ENCODE results near the gene FNTB. TPM values are rescaled to one million over a fixed set of nuclear protein-coding genes. Genes with fewer than 3 reads are reported as not detected.

FNTB gene
- total RNA-seq, 4 donors from 2014 or later: 8.3 to 14.5 (median 11.5) TPM

DNA sequence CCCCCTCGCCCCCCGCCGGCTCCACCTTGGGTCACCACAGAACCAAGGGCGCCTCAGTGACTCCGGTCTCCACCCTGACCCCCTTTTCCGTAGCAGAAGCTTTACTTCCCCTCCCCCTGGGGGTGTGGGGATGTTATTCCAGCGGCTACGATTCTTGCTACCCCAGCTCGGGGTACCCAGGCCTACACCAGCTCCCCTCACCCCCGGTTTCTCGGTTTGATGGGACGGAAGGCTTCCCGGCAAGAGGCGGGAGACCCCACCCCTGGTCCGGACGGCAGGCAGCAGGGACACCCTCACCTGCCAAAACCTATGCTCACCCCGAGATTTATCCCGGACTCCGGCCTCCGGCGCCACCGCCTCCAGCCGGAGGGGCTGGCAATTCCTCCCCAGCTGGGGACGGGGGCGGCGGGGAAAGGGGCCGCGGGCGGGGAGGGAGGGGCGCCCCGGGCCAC, 15.2 kb upstream of the FNTB start:
- TF ChIP-seq, protein P1, sequence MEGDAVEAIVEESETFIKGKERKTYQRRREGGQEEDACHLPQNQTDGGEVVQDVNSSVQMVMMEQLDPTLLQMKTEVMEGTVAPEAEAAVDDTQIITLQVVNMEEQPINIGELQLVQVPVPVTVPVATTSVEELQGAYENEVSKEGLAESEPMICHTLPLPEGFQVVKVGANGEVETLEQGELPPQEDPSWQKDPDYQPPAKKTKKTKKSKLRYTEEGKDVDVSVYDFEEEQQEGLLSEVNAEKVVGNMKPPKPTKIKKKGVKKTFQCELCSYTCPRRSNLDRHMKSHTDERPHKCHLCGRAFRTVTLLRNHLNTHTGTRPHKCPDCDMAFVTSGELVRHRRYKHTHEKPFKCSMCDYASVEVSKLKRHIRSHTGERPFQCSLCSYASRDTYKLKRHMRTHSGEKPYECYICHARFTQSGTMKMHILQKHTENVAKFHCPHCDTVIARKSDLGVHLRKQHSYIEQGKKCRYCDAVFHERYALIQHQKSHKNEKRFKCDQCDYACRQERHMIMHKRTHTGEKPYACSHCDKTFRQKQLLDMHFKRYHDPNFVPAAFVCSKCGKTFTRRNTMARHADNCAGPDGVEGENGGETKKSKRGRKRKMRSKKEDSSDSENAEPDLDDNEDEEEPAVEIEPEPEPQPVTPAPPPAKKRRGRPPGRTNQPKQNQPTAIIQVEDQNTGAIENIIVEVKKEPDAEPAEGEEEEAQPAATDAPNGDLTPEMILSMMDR (IDR thresholded peaks at IDR 0.05; ENCODE audit: low read depth): no peak

DNA sequence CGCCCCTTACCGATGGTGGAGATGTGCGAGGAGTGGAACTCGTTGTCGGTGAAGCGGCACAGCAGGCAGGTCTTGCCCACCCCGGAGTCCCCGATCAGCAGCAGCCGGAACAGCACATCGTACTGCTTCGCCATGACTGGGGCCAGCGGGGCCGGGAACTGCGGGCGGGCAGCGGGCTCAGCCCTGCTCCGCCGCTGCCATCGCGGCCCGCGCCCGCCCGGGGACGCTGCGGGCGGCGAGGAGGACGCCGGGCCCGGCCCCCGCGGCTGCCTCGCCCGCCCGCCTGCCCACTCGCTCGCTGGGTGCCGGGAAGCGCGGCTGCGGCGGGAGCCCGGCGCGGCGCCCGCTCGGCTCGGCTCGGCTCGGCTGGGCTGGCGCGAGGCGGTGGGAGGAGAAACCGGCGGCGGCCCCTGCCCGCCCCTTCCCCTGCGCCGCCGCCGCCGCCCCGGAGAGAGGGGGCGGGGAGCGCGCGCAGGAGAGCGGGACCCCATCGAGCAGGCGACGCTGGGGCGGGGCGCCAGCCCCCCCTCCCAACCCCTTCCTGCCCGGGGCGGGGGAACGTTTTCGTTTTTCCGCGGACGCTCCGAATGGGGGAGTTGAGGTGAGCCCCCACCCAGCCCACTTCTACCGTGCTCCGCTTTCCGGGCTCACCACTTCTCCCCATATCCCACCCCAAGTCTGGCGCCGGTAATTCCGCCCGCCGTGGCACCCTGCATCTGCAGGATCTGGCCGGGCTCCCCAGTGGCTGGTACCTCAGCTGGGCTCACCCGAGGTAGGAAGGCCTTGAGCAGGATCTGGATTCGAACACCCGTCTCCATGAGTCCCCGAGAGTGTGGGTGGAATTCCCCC, 14.5 kb upstream of the FNTB start, which contains the start of gene RAB15:
Gene RAB15 (minus strand): TSS at position 394 of the 849 bp plus-strand sequence. CDS start 260 bp downstream, at position 134.
- TF ChIP-seq, protein P1 (IDR thresholded peaks at IDR 0.05; ENCODE audit: low read depth): no peak

DNA sequence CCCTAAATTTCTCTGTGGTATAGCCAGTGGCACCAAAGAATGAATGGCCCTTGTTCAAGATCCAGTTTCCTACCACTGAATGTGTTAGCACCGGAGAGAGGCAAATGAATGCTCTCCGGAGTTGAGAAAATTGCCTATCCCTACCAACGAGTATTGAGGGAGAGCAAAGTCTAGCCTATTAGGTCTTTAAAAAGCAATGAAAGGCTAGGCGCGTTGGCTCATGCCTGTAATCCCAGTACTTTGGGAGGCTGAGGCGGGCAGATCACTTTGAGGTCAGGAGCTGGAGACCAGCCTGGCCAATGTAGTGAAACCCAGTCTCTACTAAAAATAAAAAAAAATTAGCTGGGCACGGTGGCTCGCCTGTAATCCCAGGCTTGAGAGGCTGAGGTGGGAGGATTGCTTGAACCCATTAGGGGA, 13.7 kb upstream of the FNTB start:
- TF ChIP-seq, protein P1 (IDR thresholded peaks at IDR 0.05; ENCODE audit: low read depth): no peak

DNA sequence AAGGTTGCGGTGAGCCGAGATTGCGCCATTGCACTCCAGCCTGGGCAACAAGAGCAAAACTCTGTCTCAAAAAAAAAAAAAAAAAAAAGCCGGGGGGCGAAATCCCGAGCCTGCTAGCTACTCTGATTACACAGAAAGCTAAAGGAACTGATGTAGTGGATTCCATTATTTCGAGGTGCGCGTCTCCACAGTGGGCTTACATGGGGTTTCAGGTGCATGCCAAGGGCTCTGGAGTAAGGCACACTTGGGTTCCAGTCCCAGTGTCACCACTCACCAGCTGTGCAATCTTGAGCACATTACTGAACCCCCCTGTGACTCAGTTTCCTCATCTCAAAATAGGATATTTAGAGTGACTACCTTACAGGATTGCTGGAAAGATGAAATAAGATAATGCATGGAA, 12.9 kb upstream of the FNTB start:
- TF ChIP-seq, protein P1 (IDR thresholded peaks at IDR 0.05; ENCODE audit: low read depth): no peak

DNA sequence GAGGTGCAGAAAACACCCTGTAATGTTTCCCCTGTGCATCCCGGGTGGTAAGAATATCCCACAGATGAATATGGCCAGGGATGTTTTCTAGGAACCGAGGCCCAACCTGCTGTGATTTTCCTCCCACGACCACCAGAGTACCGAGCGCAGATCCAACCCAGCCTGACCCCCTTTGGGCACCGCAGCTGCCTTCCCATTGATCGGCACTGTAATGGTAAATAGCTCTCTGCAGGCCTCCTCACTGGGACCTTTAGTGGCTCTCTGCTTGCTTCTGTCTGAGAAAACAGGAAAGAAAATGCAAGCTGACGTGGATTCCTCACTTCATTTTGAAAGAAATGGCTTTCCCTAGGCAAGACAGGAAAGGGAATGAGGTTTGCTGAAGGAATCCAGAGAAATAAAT, 12.1 kb upstream of the FNTB start:
- TF ChIP-seq, protein P1 (IDR thresholded peaks at IDR 0.05; ENCODE audit: low read depth): no peak

DNA sequence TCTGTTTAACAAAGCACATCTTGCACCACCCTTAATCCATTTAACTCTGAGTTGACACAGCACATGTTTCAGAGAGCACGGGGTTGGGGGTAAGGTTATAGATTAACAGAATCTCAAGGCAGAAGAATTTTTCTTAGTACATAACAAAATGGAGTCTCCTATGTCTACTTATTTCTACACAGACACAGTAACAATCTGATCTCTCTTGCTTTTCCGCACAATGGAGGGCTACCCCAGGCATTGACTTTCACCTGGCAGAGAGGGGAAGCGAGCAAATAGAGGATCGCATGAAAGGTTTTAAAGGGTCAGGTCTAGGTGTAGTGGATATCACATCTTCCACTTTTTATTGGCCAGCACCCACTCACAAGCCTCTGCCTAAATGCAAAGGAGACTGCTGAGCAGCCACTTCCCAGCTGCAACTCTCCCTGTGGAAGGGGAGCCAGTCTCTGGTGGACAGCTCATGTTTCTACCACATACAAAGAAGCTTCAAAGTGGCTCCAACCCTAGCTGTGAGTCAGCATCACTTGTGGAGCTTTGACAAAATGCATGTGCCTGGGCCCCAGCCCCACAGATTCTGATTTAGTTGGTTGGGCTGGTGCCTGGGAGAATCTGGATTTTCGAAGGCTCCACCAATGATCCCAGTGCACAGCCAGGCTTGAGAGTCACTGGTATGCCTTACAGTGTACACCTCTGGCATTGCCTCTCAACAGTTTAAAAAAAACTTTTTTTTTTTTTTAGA, 7.2 kb upstream of the FNTB start:
- TF ChIP-seq, protein P1 (IDR thresholded peaks at IDR 0.05; ENCODE audit: low read depth): no peak
